ENCODE measurements around the gene PARK7.
"Not testable (repeated sequence)": the region's sequence is repeated elsewhere in the genome, so short reads cannot be mapped to it uniquely, and the experiment has no call there.

The PARK7 gene

DNA sequence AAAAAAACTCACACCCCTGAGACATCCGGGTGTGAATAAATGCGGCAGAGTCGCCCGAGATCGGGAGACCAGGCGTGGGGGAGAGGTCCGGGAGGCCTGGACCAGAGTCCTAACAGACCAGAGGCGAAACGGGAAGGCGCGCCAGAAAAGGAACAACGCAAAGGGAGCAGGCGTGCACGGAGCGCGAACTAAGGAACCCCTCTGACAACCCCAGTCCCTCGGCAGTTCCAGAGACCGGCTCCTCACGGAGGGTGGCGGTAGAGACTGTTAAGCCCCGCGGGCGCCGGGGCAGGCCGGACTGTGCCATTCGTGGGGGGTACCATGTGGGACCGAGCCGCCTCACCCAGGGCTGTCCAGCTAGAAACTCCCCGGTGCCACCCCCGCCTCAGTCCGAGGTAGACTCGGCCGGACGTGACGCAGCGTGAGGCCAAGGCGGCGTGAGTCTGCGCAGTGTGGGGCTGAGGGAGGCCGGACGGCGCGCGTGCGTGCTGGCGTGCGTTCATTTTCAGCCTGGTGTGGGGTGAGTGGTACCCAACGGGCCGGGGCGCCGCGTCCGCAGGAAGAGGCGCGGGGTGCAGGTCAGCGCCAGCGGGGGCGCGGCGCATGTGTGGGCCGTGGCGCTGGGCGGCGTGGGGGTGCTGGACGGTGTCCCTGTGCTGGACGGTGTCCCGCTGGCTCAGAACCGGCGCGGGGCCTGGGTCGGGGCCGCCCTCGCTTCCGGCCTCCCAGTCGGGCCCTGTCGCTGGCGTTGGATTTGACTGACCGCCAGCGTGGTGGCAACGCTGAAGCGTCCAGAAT is at the start of gene PARK7:
PARK7 (plus strand) TSS at position 496 of the 798 bp plus-strand sequence. CDS start 1,075 bp downstream, outside the sequence.
- DNase-seq (ENCODE audit: low spot score) = peak; percentile 99

GRCh38 chr1:7912145-7912544 is 49.4 kb upstream of the PARK7 start:
- DNase-seq (ENCODE audit: low spot score) = no peak

DNA sequence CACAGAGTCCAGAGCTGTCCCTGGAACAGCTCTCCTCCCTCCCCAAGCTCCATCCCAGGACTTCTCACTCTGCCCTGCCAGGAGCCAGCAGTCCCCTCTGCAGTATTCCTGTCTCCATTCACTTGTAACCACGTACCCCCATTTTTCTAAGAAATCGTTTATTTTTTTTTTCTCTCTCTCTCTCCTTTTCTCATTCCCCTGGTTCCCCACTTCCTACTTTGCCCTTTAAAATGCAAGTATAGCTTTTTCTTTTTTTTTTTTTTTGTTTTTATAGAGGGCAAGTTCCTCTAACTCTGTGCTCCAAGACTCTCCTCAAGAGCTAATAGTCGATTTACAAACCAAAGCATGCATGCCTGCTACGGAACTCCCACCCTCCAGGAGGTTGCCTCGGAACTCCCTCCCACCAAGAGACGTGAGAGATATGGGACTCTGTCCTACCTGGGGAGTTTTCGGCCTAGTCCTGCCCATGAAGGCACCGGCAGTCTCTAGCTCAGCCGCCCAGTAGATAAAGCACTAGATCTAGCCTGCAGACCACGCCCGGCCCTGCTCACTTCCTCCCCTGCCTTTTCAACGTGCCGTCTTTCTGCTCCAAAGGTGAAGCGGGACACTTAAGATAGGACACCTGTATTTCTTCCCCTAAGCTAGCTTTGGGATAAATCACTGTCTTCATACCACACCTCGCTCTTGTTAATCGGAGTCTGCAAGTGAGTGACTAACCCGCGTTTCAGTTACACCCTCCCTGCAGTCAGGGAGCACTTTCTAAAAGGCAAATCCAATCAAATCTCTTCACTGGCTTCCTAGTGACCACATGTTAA is 48.6 kb upstream of the PARK7 start:
- no peak for DNase-seq (ENCODE audit: low spot score)

- no peak for DNase-seq (ENCODE audit: low spot score)
Observed at GRCh38 chr1:7915826-7916500, 45.5 kb upstream of the PARK7 start.

DNA sequence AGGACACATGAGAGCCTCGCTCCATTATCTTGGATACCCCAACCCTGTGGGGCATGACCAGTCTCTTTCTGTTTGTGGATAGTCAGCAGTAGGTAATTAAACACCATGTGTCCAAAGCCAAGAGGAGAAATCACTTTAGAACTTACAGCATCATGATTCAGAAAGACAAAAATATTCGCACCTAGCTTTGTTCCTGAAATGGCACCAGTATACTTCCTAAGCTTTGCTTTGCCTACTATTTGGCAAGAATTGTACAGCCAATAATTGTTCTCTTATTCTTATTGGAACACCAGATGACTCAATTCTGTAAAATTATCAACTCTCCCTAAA is 45.0 kb upstream of the PARK7 start:
- DNase-seq (ENCODE audit: low spot score) = no peak

DNA sequence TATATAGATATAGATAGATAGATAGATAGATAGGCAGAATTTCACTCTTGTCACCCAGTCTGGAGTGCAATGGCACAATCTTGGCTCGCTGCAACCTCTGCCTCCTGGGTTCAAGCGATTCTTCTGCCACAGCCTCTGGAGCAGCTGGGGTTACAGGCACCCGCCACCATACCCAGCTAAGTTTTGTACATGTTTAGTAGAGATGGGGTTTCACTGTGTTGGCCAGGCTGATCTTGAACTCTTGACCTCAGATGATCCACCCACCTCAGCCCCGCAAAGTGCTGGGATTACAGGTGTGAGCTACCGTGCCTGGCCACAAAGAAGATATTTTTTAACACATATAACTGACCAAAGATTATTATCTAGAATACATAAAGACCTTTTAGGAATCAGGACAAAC is 43.5 kb upstream of the PARK7 start:
- DNase-seq (ENCODE audit: low spot score) = not testable (repeated sequence)

DNA sequence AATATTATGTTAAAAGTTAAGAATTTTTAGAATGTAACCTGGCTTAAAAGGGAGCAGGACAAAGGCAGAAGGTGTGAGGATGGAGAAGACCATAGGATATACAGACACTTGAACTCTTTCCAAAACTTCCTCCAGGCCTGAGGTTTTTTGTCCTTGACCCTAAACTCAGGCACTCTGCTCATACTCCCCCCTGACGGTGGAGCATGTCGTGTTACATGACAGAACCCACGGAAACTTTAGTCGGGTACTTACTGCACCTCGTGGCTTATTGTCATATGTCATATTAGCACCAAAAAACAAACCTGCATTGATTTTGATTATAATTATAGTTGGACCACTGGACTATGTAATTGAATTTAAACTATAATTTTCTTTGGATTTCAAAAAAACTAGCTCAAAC is 41.6 kb upstream of the PARK7 start:
- no peak for DNase-seq (ENCODE audit: low spot score)

- DNase-seq (ENCODE audit: low spot score) = no peak
Observed at GRCh38 chr1:7921796-7922195, 39.7 kb upstream of the PARK7 start.

GRCh38 chr1:7922301-7922700 is 39.2 kb upstream of the PARK7 start:
- no peak for DNase-seq (ENCODE audit: low spot score)

- not testable (repeated sequence) for DNase-seq (ENCODE audit: low spot score)
Observed at GRCh38 chr1:7927061-7927460, 34.5 kb upstream of the PARK7 start.

- DNase-seq (ENCODE audit: low spot score) = no peak
Observed at GRCh38 chr1:7928247-7928646, 33.3 kb upstream of the PARK7 start.

DNA sequence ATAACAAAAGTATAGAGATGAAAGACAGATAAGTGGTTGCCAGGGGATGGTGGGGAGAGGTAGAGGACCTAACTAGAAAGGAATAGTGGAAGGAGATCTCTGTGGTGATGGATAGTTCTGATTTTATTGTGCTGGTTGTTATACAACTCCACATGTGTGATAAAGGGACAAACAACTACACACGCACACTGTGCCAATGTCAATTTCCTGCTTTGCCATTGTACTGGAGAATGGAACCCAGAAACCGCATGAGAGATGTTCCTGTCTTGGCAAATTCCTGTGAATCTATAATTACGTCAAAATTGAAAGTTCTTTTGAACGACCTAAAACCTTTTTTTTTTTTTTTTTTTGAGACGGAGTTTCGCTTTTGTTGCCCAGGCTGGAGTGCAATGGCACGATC is 31.9 kb upstream of the PARK7 start:
- DNase-seq (ENCODE audit: low spot score) = no peak

GRCh38 chr1:7930645-7931445 is 30.7 kb upstream of the PARK7 start:
- DNase-seq (ENCODE audit: low spot score) = no peak

- DNase-seq (ENCODE audit: low spot score) = no peak
Observed at GRCh38 chr1:7931446-7931812, 30.1 kb upstream of the PARK7 start.

- no peak for DNase-seq (ENCODE audit: low spot score)
Observed at GRCh38 chr1:7932524-7933138, 28.9 kb upstream of the PARK7 start.

- DNase-seq (ENCODE audit: low spot score) = no peak
Observed at GRCh38 chr1:7938070-7938469, 23.4 kb upstream of the PARK7 start.

GRCh38 chr1:7940034-7940433 is 21.5 kb upstream of the PARK7 start:
- DNase-seq (ENCODE audit: low spot score) = no peak

DNA sequence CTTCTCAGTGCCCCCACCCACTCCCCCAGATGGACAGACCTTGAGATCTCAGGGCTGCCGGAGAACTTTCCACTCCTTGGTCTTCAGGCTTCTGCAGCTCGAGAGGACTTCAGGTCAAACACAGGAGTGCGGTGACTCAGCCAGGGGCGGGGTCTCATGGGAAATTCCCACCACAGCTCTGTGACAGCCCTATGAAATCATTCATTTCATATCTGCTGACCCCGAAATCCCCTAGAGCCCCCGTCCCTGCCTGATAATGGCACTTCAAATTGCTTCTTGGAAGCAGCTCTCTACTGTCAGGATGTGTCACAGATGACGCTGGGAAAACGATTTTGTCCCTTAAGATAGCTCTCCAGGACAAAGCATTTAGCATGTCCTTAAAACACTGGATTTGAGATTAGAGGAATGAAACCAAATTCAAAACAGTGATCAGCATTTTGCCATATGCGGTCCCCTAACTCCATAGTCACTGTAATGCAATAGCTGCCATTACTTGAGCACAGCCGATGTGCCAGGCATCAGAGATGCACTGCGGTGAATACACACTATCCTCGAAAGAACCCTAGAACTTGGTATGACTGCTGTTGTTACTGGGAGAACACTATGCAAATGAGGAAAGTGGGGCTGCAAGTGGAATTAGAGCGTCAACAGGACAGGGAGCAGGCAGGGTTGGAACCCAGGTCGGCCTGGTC is 20.6 kb upstream of the PARK7 start, which contains the start of gene TNFRSF9:
TNFRSF9 (minus strand) TSS at position 95 of the 692 bp plus-strand sequence. CDS start 845 bp downstream, outside the sequence.
- DNase-seq (ENCODE audit: low spot score) = no peak

DNA sequence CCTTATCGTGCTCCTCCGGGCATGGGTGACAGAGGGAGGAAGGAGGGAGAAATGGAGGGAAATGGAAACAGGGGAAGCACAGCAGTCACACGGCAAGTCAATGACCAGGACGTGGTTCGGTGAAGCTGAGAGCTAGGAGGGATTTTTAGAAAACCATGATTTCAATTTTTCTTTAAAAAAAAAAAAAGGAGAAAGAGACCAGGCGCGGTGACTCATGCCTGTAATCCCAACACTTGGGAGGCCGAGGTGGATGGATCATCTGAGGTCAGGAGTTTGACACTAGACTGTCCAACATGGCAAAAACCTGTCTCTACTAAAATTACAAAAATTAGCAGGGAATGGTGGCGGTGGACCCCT is 20.1 kb upstream of the PARK7 start:
- DNase-seq (ENCODE audit: low spot score) = no peak

- DNase-seq (ENCODE audit: low spot score) = peak; percentile 80
Observed at GRCh38 chr1:7942214-7942921, 19.1 kb upstream of the PARK7 start.

Measured in iPS-NIHi11 (cell line).